ENCODE results near the gene MYO7B.

MYO7B gene

DNA sequence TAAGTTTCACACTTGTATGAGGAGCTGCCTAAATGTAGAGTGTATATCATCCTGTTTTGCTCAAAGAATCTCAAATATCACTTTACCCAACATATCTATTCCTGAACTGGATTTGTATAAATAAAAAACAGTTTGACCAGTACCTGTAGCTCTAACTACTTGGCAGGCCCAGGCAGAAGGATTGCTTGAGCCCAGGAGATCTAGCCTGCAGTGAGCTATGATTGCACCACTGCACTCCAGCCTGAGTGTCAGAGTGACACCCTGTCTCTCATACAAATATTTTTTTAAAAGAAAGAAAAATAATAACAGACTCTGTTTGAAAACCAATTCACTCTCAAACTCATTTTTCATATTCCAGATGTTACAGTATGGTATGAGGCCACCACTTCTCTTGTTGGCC, 147.6 kb downstream of the MYO7B start:
- DNase-seq (ENCODE audit: low read depth in 1 of 2, low spot score in 1 of 2), result no peak
- Histone ChIP-seq H3K4me3 (replicated peaks; ENCODE audit: insufficient read depth, low read length) (no peak overlapping the region), H3K27ac (replicated peaks) (no peak overlapping the region), H3K27me3 (ENCODE audit: insufficient read depth, poor library complexity, severe bottlenecking) (no peaks in the 10 kb centered on the region)
- TF ChIP-seq SPI1 (IDR thresholded peaks at IDR 0.05; ENCODE audit: borderline replicate concordance, low read depth), result no peak
- TF ChIP-seq, protein P1, sequence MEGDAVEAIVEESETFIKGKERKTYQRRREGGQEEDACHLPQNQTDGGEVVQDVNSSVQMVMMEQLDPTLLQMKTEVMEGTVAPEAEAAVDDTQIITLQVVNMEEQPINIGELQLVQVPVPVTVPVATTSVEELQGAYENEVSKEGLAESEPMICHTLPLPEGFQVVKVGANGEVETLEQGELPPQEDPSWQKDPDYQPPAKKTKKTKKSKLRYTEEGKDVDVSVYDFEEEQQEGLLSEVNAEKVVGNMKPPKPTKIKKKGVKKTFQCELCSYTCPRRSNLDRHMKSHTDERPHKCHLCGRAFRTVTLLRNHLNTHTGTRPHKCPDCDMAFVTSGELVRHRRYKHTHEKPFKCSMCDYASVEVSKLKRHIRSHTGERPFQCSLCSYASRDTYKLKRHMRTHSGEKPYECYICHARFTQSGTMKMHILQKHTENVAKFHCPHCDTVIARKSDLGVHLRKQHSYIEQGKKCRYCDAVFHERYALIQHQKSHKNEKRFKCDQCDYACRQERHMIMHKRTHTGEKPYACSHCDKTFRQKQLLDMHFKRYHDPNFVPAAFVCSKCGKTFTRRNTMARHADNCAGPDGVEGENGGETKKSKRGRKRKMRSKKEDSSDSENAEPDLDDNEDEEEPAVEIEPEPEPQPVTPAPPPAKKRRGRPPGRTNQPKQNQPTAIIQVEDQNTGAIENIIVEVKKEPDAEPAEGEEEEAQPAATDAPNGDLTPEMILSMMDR (IDR thresholded peaks at IDR 0.05; ENCODE audit: insufficient read depth, low read length), result no peak
- no peak for TF ChIP-seq POLR2AphosphoS5 (IDR thresholded peaks at IDR 0.05; ENCODE audit: low read depth)
- TF ChIP-seq GABPA (IDR thresholded peaks at IDR 0.05; ENCODE audit: low read depth), result no peak
- TF ChIP-seq, protein P2, sequence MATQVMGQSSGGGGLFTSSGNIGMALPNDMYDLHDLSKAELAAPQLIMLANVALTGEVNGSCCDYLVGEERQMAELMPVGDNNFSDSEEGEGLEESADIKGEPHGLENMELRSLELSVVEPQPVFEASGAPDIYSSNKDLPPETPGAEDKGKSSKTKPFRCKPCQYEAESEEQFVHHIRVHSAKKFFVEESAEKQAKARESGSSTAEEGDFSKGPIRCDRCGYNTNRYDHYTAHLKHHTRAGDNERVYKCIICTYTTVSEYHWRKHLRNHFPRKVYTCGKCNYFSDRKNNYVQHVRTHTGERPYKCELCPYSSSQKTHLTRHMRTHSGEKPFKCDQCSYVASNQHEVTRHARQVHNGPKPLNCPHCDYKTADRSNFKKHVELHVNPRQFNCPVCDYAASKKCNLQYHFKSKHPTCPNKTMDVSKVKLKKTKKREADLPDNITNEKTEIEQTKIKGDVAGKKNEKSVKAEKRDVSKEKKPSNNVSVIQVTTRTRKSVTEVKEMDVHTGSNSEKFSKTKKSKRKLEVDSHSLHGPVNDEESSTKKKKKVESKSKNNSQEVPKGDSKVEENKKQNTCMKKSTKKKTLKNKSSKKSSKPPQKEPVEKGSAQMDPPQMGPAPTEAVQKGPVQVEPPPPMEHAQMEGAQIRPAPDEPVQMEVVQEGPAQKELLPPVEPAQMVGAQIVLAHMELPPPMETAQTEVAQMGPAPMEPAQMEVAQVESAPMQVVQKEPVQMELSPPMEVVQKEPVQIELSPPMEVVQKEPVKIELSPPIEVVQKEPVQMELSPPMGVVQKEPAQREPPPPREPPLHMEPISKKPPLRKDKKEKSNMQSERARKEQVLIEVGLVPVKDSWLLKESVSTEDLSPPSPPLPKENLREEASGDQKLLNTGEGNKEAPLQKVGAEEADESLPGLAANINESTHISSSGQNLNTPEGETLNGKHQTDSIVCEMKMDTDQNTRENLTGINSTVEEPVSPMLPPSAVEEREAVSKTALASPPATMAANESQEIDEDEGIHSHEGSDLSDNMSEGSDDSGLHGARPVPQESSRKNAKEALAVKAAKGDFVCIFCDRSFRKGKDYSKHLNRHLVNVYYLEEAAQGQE (IDR thresholded peaks at IDR 0.05; ENCODE audit: insufficient replicate concordance, low read depth), result no peak

DNA sequence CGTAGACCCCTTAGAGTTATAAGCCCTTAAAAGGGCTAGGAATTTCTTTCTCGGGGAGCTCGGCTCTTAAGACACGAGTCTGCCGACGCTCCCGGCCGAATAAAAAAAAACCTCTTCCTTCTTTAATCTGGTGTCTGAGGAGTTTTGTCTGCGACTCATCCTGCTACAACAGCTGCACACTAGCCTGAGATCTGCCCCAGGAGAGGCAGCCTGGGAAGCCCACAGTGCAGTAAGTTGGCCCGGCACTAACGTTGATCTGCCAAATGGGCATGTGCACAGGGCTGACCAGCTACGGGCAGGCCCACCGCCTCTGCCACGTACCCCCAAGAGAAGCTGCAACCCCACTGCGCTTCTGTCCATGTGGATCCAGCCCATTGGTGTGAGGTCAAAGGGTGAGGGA, 148.3 kb downstream of the MYO7B start:
- Histone ChIP-seq H3K4me3 (replicated peaks; ENCODE audit: insufficient read depth, low read length) (no peak overlapping the region), H3K27me3 (ENCODE audit: insufficient read depth, poor library complexity, severe bottlenecking) (peaks cover 2% of the 10 kb centered on the region), H3K27ac (replicated peaks) (no peak overlapping the region)
- no peak for DNase-seq (ENCODE audit: low read depth in 1 of 2, low spot score in 1 of 2)
- TF ChIP-seq, protein P2 (IDR thresholded peaks at IDR 0.05; ENCODE audit: insufficient replicate concordance, low read depth), result no peak
- TF ChIP-seq POLR2AphosphoS5 (IDR thresholded peaks at IDR 0.05; ENCODE audit: low read depth), result no peak

DNA sequence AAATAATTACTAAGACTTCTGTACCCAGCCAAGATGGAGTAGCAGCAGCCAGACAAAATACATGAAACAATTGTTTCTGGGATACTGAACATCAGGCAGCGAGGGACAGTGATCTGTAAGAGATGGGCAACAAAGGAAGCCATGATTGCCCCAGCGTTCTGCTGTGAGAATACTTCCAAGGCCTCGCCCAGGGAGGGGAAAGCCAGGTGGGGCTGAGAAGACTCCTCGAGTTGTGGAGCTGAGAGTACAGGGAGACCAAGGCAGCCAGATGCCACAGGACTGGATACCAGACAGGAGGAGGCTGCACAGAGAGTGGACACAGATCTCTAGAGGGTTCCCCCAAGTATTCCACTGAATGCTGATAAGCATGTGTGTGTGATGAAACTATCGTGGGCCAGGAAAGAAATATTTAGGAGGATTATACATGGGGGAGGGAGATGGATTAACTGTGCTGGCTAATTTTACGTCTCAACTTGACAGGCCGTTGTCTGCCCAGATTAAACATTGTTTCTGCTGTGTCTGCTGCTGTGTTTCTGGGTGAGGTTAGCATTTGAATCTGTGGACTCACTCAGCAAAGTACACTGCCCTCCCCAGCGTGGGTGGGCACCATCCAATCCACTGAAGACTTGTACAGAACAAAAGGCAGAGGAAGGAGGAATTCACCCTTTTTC, 150.1 kb downstream of the MYO7B start:
- DNase-seq (ENCODE audit: low read depth in 1 of 2, low spot score in 1 of 2), result no peak
- H3K27ac ChIP-seq (replicated peaks), result no peak overlapping the region
- no peak overlapping the region for H3K4me3 ChIP-seq (replicated peaks; ENCODE audit: insufficient read depth, low read length)
- TF ChIP-seq SPI1 (IDR thresholded peaks at IDR 0.05; ENCODE audit: borderline replicate concordance, low read depth), result no peak
- TF ChIP-seq GABPA (IDR thresholded peaks at IDR 0.05; ENCODE audit: low read depth), result no peak
- TF ChIP-seq, protein P2 (IDR thresholded peaks at IDR 0.05; ENCODE audit: insufficient replicate concordance, low read depth), result no peak
- TF ChIP-seq POLR2AphosphoS5 (IDR thresholded peaks at IDR 0.05; ENCODE audit: low read depth), result no peak
- TF ChIP-seq, protein P1 (IDR thresholded peaks at IDR 0.05; ENCODE audit: insufficient read depth, low read length), result no peak
- H3K27me3 ChIP-seq (ENCODE audit: insufficient read depth, poor library complexity, severe bottlenecking), result peaks cover 2% of the 10 kb centered on the region
